Mesodermal cell (in vitro differentiated cells): ENCODE results near the gene MSRB1. TPM values are rescaled to one million over a fixed set of nuclear protein-coding genes. Genes with fewer than 3 reads are reported as not detected.

Experiments used
- H3K27ac ChIP-seq: 2 replicates; pipeline ENCODE4 v1.7.0; 2013; ENCODE audit warnings: mild to moderate bottlenecking, low read depth, low read length, moderate library complexity; ENCODE audit not compliant: severe bottlenecking
- H3K36me3 ChIP-seq: 2 replicates; pipeline ENCODE4 v1.7.1; 2013; ENCODE audit warnings: mild to moderate bottlenecking, low read length, moderate library complexity; ENCODE audit not compliant: control insufficient read depth, insufficient read depth
- H3K4me1 ChIP-seq: one replicate; pipeline ENCODE4 v1.7.1; 2013; ENCODE audit warnings: mild to moderate bottlenecking, low read length; ENCODE audit not compliant: insufficient read depth, control insufficient read depth, poor library complexity, severe bottlenecking
- H3K4me3 ChIP-seq: 2 replicates; pipeline ENCODE4 v1.7.0; 2013; ENCODE audit warnings: low read length, control low read depth, mild to moderate bottlenecking; ENCODE audit not compliant: insufficient read depth, poor library complexity, severe bottlenecking; ENCODE audit errors: extremely low read depth
- H3K9me3 ChIP-seq: 2 replicates; pipeline ENCODE4 v1.7.1; 2013; ENCODE audit warnings: mild to moderate bottlenecking, low read length, moderate library complexity; ENCODE audit not compliant: control insufficient read depth
- WGBS, 2 experiments: methylation state at CpG; one replicate each; pipeline ENCODE4 v1.1.5; 2013; ENCODE audit warnings: missing lambda C conversion rate in 2 of 2; ENCODE audit not compliant: insufficient coverage in 2 of 2; 5-methylcytosine and 5-hydroxymethylcytosine counted together
- polyA plus RNA-seq, 2 experiments: library from polyadenylated mRNA; stranded (reverse); fragments of 50-300 nt; gene quantifications; one replicate each; pipeline ENCODE4 v1.2.3, GENCODE V29; 2013

MSRB1 gene
- polyA plus RNA-seq (2013, experiment 1 of 2): 22.6 TPM
- 21.7 TPM for polyA plus RNA-seq (2013, experiment 2 of 2)

GRCh38 chr16:1942810-1943726 lies at the start of gene MSRB1:
Gene MSRB1 (minus strand): TSS chr16:1943199. CDS start chr16:1943156, 43 bp downstream.
- H3K4me3 ChIP-seq: peak within 1 kb of the TSS; percentile 76
- H3K9me3 ChIP-seq: no peaks in the 10 kb centered on the region
- WGBS, 2 experiments: 6% methylated on average over 45 to 49 of the region's 77 CpGs
- no peak within 1 kb of the TSS for H3K27ac ChIP-seq
- peaks cover 20% of the 10 kb centered on the region for H3K36me3 ChIP-seq
- H3K4me1 ChIP-seq: peaks cover 4% of the 10 kb centered on the region

- Histone ChIP-seq H3K9me3 (no peaks in the 10 kb centered on the region), H3K4me1 (peaks cover 7% of the 10 kb centered on the region), H3K27ac (no peak overlapping the region), H3K4me3 (peak overlapping the region; percentile 3), H3K36me3 (peaks cover 11% of the 10 kb centered on the region)
- WGBS, 2 experiments: 19 to 27% methylated on average over 58 to 70 of the region's 96 CpGs
These were observed 49.1 kb upstream of the MSRB1 start for GRCh38 chr16:1991948-1992703.

- WGBS, 2 experiments: 26 to 40% methylated on average over 14 to 22 of the region's 22 CpGs
- Histone ChIP-seq H3K4me1 (peaks cover 7% of the 10 kb centered on the region), H3K4me3 (peak overlapping the region; percentile 3), H3K27ac (no peak overlapping the region), H3K36me3 (peaks cover 11% of the 10 kb centered on the region), H3K9me3 (no peaks in the 10 kb centered on the region)
These were observed 48.6 kb upstream of the MSRB1 start for GRCh38 chr16:1991588-1991947.

- Histone ChIP-seq H3K4me3 (no peak overlapping the region), H3K27ac (no peak overlapping the region), H3K9me3 (no peaks in the 10 kb centered on the region), H3K36me3 (peaks cover 14% of the 10 kb centered on the region), H3K4me1 (peaks cover 7% of the 10 kb centered on the region)
- 15 to 22% methylated on average over 14 to 18 of the region's 18 CpGs for WGBS, 2 experiments
These were observed 48.1 kb upstream of the MSRB1 start for GRCh38 chr16:1991135-1991551.

GRCh38 chr16:1990351-1991134 lies 47.5 kb upstream of the MSRB1 start:
- H3K4me3 ChIP-seq: peak overlapping the region; percentile 27
- no peak overlapping the region for H3K27ac ChIP-seq

GRCh38 chr16:1990101-1990350 lies 47.0 kb upstream of the MSRB1 start:
- Histone ChIP-seq H3K4me3 (peak overlapping the region; percentile 27), H3K9me3 (no peaks in the 10 kb centered on the region), H3K27ac (no peak overlapping the region), H3K36me3 (peaks cover 24% of the 10 kb centered on the region), H3K4me1 (peaks cover 14% of the 10 kb centered on the region)
- WGBS, 2 experiments: 0 to 3% methylated on average over 5 to 8 of the region's 25 CpGs

More at GRCh38 chr16:1990351-1991134, 47.5 kb upstream of the MSRB1 start:
- 3 to 4% methylated on average over 29 to 37 of the region's 50 CpGs for WGBS, 2 experiments
- peaks cover 20% of the 10 kb centered on the region for H3K36me3 ChIP-seq
- H3K4me1 ChIP-seq: peaks cover 8% of the 10 kb centered on the region
- H3K9me3 ChIP-seq: no peaks in the 10 kb centered on the region

- Histone ChIP-seq H3K4me3 (peak within 1 kb of the TSS; percentile 27), H3K4me1 (peaks cover 15% of the 10 kb centered on the region), H3K27ac (no peak within 1 kb of the TSS), H3K9me3 (no peaks in the 10 kb centered on the region), H3K36me3 (peaks cover 23% of the 10 kb centered on the region)
- WGBS, 2 experiments: 10 to 11% methylated on average over 45 to 52 of the region's 67 CpGs
These were observed 46.5 kb upstream of the MSRB1 start, which contains the start of gene SYNGR3 for GRCh38 chr16:1989209-1990100. Gene SYNGR3 (plus strand): TSS chr16:1989970. CDS start chr16:1990103, 133 bp downstream.

- Histone ChIP-seq H3K27ac (no peak overlapping the region), H3K4me1 (peaks cover 15% of the 10 kb centered on the region), H3K36me3 (peaks cover 23% of the 10 kb centered on the region), H3K4me3 (no peak overlapping the region), H3K9me3 (no peaks in the 10 kb centered on the region)
- WGBS, 2 experiments: 95 to 96% methylated on average over 7 to 10 of the region's 10 CpGs
These were observed 44.2 kb upstream of the MSRB1 start for GRCh38 chr16:1987198-1987597.

GRCh38 chr16:1985466-1986150 lies 42.6 kb upstream of the MSRB1 start:
- 94 to 97% methylated on average over 13 to 14 of the region's 14 CpGs for WGBS, 2 experiments
- peaks cover 12% of the 10 kb centered on the region for H3K4me1 ChIP-seq
- peak overlapping the region; percentile 84 for H3K4me3 ChIP-seq
- no peaks in the 10 kb centered on the region for H3K9me3 ChIP-seq
- H3K27ac ChIP-seq: no peak overlapping the region
- peaks cover 23% of the 10 kb centered on the region for H3K36me3 ChIP-seq
